Measurements from ENCODE around the gene TRERF1.

DNA sequence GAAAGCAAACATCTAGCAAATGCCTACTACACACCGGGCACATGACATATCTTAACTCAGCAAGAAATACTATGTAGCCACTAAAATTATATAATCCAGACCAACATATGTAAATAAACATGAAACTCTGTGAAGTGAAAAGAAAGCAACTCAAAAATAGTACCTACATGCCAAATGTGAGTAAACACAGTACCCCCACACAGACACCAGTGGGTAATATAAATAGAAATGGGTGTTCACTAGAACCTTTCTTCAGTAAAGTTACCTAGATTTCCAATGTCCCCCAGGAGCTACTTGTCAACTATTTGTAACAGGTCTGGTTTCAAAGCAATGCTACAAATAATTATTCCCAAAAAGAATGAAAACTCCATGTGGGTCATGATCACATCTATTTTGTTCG, 25.5 kb downstream of the TRERF1 start:
- TF ChIP-seq, protein P1, sequence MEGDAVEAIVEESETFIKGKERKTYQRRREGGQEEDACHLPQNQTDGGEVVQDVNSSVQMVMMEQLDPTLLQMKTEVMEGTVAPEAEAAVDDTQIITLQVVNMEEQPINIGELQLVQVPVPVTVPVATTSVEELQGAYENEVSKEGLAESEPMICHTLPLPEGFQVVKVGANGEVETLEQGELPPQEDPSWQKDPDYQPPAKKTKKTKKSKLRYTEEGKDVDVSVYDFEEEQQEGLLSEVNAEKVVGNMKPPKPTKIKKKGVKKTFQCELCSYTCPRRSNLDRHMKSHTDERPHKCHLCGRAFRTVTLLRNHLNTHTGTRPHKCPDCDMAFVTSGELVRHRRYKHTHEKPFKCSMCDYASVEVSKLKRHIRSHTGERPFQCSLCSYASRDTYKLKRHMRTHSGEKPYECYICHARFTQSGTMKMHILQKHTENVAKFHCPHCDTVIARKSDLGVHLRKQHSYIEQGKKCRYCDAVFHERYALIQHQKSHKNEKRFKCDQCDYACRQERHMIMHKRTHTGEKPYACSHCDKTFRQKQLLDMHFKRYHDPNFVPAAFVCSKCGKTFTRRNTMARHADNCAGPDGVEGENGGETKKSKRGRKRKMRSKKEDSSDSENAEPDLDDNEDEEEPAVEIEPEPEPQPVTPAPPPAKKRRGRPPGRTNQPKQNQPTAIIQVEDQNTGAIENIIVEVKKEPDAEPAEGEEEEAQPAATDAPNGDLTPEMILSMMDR (IDR thresholded peaks at IDR 0.05) = no peak
- no peak for TF ChIP-seq POLR2A (IDR thresholded peaks at IDR 0.05)

Measured in testis (tissue), 2 donors.